Neural crest cell (in vitro differentiated cells): ENCODE data around the gene TRAPPC3. TPM values are rescaled to one million over a fixed set of nuclear protein-coding genes. Genes with fewer than 3 reads are reported as not detected.

Experiments used
- DNase-seq: peaks from one replicate; pipeline ENCODE4 v3.0.0; 2021; ENCODE audit warnings: low read depth, mixed read lengths, low spot score
- H3K27ac Mint-ChIP-seq: one replicate; pipeline ENCODE4 v1.8.0; 2021; ENCODE audit warnings: mild to moderate bottlenecking, mixed read lengths; ENCODE audit not compliant: unreplicated experiment
- H3K27me3 Mint-ChIP-seq: 2 replicates; pipeline ENCODE4 v1.8.0; 2021; ENCODE audit warnings: low read depth, mild to moderate bottlenecking, mixed read lengths
- H3K36me3 Mint-ChIP-seq: 2 replicates; pipeline ENCODE4 v1.8.0; 2021; ENCODE audit warnings: low read depth, mild to moderate bottlenecking, mixed read lengths
- H3K4me1 Mint-ChIP-seq: 2 replicates; pipeline ENCODE4 v1.8.0; 2021; ENCODE audit warnings: mixed read lengths
- H3K4me3 Mint-ChIP-seq: one replicate; pipeline ENCODE4 v1.8.0; 2021; ENCODE audit warnings: mild to moderate bottlenecking, mixed read lengths
- H3K9me3 Mint-ChIP-seq: 2 replicates; pipeline ENCODE4 v1.8.0; 2021; ENCODE audit warnings: mixed read lengths
- CTCF ChIP-seq: fragments of 200-600 bp; sonication (generic); conservative IDR thresholded peaks from 2 replicates; pipeline ENCODE4 v1.5.0; 2021; ENCODE audit warnings: antibody characterized with exemption, mild to moderate bottlenecking
- total RNA-seq: library from RNA; stranded (reverse); gene quantifications from 2 replicates; pipeline ENCODE4 v1.2.1, GENCODE V29; 2021

TRAPPC3 gene
- total RNA-seq, 1 donor from 2014 or later = 52.8 TPM

DNA sequence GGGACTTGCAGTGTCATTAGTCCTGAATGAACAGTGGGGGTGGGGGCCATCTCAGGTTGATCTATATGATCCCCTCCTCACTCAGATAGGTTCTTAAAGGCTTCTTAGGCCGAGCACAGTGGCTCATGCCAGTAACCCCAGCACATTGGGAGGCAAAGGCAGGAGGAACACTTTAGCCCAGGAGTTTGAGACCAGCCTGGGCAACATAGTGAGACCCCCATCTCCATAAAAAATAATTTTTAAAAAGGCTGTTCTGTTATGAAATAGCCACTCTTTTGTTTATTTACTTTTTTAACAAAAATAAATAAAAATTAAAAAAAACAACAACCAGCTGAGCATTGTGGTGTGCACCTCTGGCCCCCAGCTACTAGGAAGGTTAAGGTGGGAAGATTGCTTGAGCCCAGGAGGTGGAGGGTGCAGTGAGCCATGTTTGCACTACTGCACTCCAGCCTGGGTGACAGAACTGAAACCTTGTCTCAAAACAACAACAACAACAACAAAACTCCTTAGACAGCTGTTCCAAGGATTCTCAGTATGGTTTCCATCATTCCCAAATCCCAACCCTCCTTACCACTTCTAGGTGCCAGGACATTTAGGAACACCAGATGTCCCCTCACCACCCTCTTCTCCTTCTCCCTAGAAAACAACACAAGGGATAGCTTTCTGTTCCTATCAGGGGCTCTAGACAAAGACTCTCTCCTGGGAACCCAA, 2.0 kb upstream of the TRAPPC3 start:
- peaks cover 71% of the 10 kb centered on the region for H3K4me1 Mint-ChIP-seq
- DNase-seq = no peak
- H3K27ac Mint-ChIP-seq = peak overlapping the region; percentile 97
- peak overlapping the region; percentile 95 for H3K4me3 Mint-ChIP-seq
- H3K9me3 Mint-ChIP-seq = no peaks in the 10 kb centered on the region
- no peak for TF ChIP-seq CTCF
- no peaks in the 10 kb centered on the region for H3K36me3 Mint-ChIP-seq
- no peaks in the 10 kb centered on the region for H3K27me3 Mint-ChIP-seq

DNA sequence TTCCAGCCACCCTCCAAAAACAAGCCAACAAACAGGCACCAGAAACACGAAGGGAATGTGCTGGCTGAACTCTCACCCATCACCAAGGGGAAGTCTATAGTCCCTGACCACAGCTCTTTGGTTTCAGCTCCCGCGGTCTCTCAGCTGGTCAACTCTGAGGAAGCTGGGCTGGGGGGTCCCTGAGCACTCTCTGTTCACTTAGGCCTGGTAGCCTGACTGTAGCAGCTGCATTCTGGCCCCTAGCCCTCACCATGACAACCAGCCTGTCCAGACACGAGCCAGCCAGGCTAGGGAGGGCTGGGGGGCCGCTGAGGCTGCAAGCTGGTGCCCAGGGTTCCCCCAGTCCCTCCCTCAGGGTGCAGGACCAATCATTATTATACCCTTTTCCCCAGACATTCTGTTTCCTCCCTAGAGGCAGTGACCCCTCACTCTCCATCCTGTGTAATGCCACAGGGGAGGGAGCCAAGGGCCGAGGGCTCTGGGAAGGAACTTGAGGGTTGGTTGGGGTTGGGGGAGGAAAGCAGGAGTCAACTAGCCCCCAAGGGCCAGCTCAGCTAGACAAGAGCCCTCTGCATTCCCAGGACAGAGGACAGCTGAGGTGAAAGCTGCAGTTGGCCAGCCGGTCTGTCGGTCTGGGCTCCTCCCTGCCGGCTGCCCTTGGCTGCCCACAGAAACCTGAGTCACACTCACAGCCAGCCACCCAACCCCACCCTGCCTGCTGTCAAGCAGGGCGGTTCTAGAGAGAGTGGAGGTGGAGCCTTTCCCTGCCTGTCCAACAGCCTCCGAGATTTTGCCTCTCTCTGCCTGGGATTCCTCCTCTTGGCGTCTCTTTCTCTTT, 1.2 kb upstream of the TRAPPC3 start:
- DNase-seq = peak; percentile 63
- H3K4me1 Mint-ChIP-seq = peaks cover 71% of the 10 kb centered on the region
- no peaks in the 10 kb centered on the region for H3K27me3 Mint-ChIP-seq
- H3K9me3 Mint-ChIP-seq = no peaks in the 10 kb centered on the region
- H3K36me3 Mint-ChIP-seq = no peaks in the 10 kb centered on the region
- TF ChIP-seq CTCF = no peak
- peak overlapping the region; percentile 97 for H3K27ac Mint-ChIP-seq
- H3K4me3 Mint-ChIP-seq = peak overlapping the region; percentile 95

DNA sequence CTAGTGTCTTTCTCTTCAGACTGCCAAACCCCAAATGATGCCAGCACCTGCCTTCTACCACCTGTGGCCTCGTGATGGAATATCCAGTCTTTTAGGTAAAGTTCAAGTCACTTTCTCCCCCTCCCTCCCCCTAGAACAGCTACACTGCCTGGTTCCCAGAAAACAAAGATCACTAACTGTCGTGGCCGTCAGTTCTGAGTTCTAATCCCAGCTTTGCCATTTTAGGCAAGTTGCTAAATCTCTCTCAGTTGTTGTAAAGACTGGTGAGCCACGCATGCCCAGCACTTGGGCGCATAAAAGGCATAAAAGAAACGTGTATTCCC, 648 bp upstream of the TRAPPC3 start:
- DNase-seq = no peak
- H3K36me3 Mint-ChIP-seq = no peaks in the 10 kb centered on the region
- no peak for TF ChIP-seq CTCF
- no peaks in the 10 kb centered on the region for H3K9me3 Mint-ChIP-seq
- peaks cover 65% of the 10 kb centered on the region for H3K4me1 Mint-ChIP-seq
- no peaks in the 10 kb centered on the region for H3K27me3 Mint-ChIP-seq
- H3K4me3 Mint-ChIP-seq = peak overlapping the region; percentile 95
- H3K27ac Mint-ChIP-seq = peak overlapping the region; percentile 37

GRCh38 chr1:36148821-36149236, 457 bp downstream of the TRAPPC3 start:
- Mint-ChIP-seq H3K36me3 (no peaks in the 10 kb centered on the region), H3K9me3 (no peaks in the 10 kb centered on the region), H3K4me3 (peak overlapping the region; percentile 95), H3K27ac (peak overlapping the region; percentile 88), H3K27me3 (no peaks in the 10 kb centered on the region), H3K4me1 (peaks cover 55% of the 10 kb centered on the region)
- no peak for TF ChIP-seq CTCF
- DNase-seq = no peak

GRCh38 chr1:36144413-36144812, 4.9 kb downstream of the TRAPPC3 start:
- Mint-ChIP-seq H3K9me3 (no peaks in the 10 kb centered on the region), H3K27me3 (no peaks in the 10 kb centered on the region), H3K27ac (no peak overlapping the region), H3K4me1 (peaks cover 21% of the 10 kb centered on the region), H3K36me3 (peaks cover 4% of the 10 kb centered on the region), H3K4me3 (no peak overlapping the region)
- no peak for DNase-seq
- no peak for TF ChIP-seq CTCF
